CD4-positive, alpha-beta T cell treated with Interleukin-15 for 4 hours (primary cell): Measurements from ENCODE around the gene FNBP1.

Experiments used
- DNase-seq: peaks from one replicate; pipeline ENCODE4 v3.0.0-alpha.2; 2020; ENCODE audit warnings: low spot score

Gene FNBP1

DNA sequence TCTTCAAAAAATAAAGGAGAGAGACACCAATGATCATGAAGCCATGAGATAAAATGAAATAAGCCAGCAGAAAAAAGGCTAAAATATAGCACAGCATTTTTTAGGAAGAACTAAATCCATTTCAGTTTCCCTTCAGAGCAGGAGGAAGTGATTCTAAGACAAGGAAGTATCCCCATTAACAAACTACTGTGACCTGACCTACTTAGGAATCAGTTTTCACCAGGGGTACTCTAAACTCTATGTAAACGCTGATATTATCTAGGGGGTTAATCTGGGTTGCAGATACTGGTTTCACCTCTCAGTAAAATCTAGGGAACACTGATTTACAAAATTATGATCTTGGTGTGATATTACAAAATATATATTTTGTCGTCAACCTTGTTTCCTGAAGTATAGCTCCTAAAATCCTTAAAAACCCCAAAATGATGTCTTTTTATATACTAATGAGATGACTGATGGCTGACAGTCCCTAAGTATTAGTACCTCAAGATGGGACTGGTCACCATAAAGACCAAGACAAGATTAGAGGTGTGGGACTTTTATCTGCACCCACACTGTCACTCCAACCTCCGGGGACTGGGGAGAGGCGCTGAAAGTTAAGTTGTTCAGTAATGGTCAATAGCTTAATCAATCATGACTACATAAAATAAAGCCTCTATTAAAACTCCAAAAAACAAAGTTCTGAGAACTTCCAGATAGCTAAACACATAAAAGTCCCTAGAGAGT lies 2.9 kb upstream of the FNBP1 start:
- DNase-seq = no peak

- no peak for DNase-seq
Observed at GRCh38 chr9:130043654-130044623, 950 bp upstream of the FNBP1 start.

DNA sequence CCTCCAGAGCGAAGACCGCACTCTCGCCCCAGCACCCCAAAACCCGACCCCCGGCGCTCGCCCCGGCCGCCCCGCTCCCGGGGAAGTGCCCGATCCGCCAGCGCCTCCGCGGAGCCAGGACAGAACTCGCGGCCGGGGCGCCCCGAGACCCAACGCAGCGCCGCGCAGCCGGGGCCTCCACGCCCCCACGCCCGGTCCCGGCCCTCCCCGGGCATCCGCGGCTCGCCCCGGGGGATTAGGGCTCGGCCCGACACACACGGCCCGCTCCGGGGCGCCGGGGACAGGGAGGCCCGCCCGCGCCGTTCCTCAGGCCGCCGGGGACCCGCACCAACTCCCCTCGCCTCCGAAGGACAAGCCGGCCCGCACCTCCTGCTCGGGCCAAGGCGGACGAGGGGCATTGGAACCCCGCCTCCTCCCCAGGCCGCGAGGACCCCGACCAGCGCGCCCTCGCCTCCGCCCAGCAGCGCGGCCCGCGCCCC lies 544 bp downstream of the FNBP1 start:
- DNase-seq = no peak

DNA sequence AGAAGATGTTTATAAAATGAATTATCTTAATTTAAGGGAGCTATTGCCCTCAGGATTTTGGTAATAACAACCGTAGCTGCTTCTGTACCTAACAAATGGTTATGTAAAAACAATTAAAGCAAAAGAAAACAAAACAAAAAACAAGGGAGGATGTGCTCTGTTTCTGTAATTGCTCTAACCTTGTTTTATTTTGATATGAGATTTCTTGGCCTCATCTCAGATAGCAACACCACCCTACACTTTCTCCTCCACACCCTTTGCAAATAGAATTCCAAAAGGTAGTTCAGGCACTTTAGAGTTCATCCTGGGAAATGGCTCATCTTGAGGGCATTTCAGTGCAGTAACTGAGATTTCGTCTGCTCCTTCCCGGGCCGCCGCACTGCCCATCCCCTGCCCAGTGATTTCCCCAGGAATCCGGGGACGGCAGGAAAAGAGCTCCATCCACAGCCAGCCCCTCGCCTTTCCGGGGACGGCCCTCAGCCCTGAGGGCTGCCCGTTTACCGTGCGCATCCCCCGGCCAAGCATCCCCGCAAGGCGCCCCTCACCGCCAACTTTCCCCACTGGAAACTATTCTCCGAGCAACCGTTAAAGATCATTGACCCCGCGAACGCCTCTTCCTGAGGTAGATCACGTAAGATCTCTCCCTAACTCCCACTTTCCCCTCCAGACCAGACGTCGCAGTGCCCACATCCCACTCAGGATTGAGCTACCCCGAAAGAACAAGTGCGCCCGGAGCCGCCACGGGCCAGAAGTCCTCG lies 1.2 kb downstream of the FNBP1 start:
- DNase-seq = no peak

DNA sequence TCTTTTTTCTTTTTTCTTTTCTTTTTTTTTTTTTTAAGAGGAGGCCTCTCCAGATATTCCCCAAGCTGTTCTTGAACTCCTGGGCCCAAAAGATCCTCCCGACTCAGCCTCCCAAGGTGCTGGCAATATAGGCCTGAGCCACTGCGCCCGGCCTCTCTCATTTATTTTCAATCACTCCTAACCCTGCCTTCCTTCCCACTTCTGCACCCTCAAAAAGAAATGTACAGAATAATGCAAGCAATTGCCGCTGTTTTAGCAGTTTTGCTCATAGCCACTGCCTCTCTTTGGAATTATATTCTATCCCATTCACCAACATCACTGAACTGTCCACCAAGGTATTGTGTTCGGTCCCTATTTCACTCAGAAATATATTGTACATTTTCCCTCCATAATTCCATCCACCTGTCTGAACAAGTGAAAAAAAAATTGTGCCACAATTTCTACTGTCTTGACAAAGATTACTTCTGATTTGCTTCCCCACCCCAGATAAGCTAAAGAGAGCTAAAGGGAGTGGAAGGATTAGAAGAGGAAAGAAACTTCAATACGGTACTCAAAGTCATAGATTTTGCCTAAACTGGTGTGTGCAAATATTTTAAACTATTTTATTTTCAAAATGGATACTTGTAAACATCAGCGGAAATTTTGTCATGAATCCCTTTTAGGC lies 1.9 kb downstream of the FNBP1 start:
- DNase-seq = no peak

- no peak for DNase-seq
Observed at GRCh38 chr9:130039528-130040147, 3.4 kb downstream of the FNBP1 start.

DNA sequence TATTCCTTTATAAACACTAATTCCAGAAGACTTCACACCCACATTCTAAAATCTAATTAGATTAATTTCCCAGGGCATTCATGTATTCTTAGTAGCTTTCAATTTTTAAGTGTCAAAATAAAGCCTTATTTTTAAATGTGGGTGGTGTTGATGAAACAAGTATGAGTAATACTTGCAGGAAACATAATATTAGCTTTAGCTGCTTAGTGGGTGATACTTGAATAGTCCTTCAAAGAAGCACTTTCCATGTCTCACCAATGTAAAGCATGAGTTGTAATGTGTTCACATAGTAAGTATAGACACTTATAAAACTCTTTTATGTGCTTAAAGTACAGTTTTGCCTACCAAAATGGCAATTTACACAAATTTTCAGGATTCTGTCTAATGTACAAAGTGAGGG lies 6.9 kb downstream of the FNBP1 start:
- DNase-seq = peak; percentile 69

- peak; percentile 62 for DNase-seq
Observed at GRCh38 chr9:130034570-130034969, 8.4 kb downstream of the FNBP1 start.

- DNase-seq = no peak
Observed at GRCh38 chr9:130030651-130031127, 12.3 kb downstream of the FNBP1 start.

- DNase-seq = peak; percentile 39
Observed at GRCh38 chr9:130029223-130029973, 13.6 kb downstream of the FNBP1 start.

DNA sequence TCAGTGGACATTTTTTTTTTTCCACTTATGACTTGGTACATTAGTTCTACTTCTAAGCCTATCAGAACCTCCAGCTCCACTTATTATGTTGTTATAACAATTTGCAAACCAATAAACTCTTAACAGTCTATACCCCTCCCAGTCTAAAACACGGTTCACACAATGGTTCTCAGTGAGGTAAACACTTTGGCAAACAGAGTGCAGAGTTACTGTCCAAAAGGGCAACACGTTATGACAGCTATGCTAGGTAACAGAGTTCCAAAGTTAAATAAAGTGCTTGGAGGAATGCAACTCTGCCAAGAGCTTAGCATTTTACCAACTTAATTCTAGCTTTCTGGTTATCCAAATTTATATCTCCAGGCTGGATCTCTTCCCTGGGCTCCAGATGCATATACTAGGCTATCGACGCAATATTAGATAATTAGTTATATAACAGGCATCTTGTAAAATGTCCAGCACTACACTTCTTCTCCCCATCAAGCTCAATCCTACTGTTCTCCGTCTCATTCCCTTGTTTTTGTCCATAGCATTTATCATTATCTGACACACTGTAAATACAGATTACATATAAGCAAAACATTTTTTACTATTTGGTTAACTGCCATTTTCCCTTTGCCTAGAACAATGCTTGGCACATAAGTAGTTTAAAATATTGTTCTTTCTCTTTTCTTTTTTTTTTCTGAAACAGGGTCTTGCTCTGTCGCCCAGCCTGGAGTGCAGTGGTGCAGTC lies 14.3 kb downstream of the FNBP1 start:
- no peak for DNase-seq

DNA sequence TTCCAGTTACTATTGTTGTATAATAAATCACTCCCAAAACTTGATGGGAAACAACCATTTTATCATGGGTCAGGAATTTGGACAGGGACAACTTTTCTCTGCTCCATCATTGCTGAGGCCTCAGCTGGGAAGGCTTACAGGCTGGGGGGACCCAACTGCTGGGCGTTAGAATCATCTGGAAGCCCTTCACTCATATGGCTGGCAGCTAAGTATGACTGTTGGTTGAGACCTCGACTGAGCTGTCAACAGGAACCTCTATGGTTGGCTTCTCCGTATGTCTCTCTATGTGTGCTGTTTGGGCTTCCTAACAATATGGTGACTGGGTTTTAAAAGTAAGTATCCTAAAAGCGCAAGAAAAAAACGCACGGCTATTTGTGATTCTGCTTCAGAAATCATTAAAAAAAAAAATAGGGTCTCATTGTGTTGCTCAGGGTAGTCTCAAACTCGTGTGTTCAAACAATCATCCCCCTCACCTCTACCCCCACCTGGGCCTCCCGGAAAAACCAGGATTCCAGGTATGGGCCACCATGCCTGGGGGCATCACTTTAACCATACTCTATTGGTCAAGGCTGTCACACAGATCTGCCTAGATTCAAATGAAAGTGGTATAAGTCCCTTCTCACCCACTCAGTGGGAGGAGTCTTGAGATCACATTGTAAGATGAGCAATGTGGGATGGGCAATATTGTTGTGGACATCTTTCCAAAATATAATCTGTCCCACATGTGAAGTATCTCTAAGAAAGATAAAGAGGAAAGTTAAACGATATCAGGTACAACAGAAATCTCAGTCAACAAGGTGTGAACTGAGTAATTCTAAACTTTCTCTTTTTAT lies 15.2 kb downstream of the FNBP1 start:
- no peak for DNase-seq

DNA sequence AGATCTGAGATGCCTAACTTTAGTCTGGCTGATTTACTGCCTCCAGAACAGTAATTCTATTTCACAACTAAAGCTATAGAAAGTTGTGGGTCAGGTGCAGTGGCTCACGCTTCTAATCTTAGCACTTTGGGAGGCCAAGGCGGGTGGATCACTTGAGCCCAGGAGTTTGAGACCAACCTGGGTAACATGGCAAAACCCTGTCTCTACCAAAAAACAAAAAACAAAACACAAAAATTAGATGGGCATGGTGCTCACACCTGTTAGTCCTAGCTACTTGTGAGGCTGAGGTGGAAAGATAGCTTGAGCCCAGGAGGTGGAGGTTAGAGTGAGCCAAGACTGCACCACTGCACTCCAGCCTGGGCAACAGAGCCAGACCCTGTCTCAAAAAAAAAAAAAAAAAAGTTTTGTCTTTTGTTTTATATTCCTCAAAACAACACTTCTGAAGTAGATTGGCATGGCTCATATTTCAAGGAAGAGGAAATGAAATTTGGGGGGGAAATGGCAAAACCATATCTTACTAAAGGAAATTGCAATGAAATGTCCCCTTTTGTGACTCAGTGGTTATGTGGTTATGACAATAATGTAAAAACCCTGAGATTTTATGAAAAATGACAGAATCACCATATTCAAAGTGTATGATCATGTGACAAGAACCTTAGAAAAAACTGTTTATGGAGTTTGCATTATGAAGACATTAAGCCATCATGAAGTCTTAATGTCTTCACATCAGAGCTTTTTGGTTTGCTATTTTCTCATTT lies 16.2 kb downstream of the FNBP1 start:
- DNase-seq = peak; percentile 77

DNA sequence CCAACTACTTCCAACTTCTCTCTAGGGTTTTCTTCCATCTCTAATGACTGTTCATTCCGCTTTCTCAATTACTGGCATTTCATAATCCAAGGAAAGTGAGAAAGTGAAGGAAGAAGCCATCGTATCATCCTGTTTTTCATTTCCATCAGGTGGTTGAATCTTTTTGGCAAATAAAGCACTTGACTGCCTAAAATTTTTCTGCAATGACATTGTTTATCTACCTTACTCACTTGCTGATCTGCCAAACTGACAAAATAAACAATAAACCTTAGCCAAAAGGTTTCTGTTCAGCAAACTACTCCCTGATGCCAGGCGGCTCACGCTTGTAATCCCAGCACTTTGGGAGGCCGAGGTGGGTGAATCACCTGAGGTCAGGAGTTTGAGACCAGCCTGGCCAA lies 18.4 kb downstream of the FNBP1 start:
- DNase-seq = no peak

GRCh38 chr9:130023994-130024596 lies 18.9 kb downstream of the FNBP1 start:
- DNase-seq = no peak

DNA sequence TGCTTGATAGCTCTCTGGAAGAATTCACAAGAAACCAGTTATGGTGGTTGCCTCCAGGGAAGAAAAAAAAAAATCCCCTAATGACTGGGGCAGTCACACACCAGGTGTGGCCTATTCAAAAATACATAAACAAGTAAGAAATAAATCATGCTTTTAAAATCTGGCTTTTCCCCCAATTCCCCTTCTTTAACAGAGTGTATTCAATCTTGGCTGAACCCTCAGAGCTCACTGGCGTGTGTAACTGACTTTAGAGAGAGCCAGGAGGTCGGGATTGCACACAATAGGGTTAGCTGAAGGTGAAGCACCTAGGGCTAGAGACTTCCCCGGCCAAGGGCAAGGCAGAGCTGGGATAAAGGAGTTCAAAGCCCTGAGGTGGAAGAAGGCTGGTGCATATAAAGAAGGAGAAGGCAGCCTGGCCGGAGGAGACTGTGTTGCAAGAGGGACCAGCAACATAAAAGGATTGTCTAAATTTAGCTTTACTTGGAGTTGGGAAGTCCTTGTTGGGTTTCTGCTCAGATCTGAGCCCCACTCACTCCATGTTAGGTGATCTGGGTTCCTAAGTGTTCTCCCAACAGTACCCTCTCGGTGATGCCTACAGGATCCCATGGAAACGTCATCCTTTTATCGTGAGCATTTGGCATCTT lies 19.7 kb downstream of the FNBP1 start:
- DNase-seq = peak; percentile 61

DNA sequence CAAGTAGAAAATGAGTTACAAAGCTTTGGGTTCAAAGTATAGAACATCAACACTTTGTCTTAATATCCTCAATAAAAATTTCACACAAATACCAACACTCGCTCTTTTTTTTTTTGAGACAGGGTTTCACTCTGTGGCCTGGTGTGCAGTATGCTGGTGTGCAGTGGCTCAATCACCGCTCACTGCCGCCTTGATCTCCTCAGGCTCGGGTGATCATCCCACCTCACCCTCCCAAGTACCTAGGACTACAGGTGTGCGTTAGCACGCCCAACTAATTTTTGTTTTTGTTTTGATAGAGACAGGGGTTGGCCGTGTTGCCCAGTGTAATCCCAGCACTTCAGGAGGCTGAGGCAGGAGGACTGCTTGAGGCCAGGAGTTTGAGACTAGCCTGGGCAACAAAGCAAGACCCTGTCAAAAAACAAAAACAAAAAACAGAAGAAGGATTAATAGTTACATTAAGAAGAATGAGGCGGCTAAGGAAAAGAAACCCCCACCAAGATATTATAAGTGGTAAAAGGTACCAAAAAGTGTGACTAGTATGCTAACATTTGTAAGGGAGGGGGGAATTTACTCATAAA lies 20.3 kb downstream of the FNBP1 start:
- DNase-seq = no peak
